Measurements from ENCODE around the gene NHEJ1.
A peak's percentile ranks its signal among the peaks of the same experiment; 100 is the strongest.

Gene NHEJ1

DNA sequence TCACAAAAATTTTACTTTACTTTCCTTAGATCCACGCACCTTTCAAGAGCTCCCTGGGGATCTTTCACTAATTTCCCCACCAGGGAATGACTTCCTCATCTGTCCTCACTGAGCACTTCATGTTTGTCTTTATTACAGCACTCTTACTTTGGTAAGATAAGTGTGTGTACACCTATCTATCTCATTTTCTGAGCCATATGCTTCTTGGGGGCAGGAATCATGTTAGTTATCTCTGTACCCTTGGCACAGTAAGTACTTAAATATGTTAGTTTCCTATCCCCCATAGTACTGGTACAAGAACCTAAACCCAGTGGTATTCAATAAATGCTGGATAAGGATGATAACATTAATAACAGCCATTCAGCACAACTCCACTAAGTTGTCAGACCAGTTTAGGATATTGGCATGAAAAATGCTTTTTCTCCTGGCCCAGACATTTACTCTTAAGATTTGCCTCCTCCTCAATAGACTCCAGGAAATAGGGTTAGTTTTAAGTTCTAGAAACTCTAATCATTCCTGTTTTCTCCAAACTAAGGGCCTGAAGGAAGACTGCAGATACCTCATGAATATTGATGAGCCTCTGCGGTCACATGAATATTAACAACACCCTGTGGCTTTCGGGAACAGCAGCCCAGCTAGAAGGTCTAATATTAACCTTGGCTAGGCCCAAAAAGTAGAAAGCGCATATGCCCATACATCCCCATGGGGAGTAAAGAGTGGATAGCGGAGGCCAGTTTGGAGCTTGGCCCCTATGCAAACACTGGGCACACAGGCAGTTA, 38.2 kb downstream of the NHEJ1 start:
- no peak for DNase-seq

DNA sequence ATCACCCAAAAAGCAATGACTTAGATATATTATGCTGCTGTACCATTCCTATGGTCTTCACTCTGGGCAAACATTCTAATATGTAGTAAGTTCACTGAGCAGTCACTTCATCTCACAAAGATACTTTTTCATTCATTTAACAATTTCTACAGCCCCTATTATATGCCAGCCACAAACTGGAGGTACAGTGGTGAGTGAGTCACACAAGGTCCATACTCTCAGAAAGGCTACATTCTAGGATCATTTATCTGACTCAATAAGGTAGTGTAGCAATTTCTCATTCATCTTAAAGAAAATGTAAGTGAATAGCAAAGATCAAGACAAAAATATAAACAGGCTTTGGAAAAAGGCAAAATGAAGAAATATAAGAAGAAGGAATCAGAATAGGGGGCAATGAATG, 40.5 kb downstream of the NHEJ1 start:
- no peak for DNase-seq

DNA sequence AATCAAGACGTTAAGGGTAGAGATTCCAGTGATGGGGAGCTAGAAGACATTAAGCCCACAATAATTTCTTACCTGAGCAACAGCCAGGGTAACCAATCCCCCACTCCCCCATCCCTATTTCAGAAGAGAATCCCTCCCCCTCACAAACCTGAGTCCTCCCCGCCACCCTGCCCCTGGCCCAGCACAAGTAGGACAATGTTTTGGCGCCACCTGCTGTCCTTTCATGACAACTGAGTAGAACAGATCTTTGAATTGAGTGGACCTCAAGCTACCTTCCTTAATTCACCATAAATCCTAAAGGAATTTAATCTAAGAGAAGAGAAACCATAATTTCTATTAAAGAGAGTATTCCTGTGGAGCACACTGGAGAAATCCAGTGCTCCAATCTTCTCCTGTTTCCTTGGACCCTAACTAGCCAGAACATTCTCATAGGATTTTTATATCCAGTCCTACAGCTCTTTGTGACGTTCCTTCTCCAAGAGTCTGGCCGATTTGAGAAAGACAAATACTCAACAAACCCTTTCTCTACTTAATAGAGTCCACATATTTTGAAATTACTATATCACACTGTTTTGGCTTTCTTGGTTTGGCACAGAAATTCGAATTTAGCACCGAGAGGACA, 41.1 kb downstream of the NHEJ1 start:
- peak; percentile 41 for DNase-seq

DNA sequence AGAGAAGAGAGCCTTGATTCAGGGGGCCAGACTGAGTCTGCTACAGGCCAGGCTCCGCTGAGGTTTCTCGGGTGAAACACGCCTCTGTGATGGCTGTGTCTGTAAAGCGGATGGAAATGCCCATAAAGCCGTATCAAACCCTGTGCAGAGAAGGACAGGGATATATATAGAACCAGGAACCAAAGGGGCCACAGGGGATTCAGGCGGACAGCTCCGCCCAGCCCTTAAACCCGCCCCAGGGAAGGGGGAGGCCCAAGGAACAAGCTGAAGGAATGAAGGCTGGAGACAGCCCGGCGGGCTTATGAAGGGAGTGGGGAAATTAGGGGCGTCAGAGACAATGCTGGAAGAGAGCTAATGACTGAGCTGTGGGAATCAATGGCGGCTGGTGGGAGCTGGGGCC, 42.1 kb downstream of the NHEJ1 start:
- no peak for DNase-seq

DNA sequence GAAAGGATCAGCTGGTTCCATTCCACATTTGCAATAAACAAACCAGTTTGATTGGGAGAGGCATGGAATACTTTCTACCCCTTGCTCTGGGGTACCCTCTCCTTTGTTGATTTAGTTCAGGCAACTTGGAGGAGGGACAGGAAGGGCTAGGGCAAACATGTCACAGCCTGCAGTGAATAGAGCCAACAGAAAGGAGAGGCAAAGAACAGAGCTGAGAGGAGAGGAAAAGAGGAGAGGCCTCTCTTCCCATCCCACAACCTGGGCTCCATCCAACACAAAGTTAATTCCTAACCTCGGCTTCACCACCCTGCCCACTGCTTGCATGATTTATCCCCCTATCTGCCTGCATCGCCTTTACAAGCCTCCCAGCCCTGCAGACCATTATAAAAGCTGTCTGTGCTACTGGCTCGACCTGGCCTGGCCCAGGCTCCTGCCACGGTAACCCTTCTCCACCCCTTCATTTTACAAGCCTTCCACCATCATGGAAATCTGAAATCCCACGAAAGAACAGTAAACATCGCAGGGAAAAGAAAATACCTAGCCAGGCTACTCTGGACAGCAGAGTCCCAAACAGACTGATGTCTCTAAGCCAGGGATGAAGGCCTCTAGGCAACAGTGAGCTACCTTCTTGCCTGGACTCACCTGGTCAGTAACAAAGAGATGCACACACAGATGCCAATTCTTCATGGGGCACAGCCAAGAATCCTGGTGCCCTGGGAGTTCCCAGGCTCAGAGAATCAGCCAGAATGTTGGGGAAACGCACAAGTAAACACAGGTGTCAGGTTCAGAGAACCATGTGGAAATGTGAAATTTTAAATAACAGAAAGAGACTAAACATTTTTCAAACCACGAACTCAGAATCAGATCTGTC, 43.6 kb downstream of the NHEJ1 start:
- DNase-seq = no peak

DNA sequence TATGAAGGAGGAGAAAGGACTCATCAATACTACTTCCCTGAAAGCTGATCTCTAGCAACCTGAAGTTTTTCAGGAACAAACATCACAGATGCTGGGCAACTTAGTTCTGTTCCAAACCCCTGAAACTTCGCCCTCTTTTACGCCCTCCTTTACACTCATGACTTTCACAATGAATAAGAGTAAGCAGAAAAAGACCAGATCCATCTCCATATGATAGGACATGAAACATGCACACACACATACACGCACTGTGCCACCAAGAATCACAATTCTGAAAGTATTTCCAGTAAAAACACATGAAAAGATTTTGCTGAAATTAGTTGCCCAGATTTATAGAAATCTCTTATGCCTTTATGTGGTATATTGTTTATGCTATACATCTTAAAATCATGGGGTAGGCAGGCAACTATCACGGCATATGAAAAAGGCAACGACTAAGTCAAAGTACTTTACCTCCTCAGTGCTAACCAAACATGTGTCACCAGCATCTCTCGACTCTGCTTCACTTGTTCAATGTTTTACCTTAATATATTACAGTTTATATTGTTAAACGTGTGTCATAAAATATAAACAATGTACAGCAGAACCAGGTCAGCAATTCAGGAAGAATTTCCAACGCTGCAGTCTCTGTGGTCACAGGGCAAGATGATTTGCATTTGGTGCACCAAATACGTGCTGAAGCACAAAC, 47.8 kb downstream of the NHEJ1 start:
- DNase-seq = no peak

DNA sequence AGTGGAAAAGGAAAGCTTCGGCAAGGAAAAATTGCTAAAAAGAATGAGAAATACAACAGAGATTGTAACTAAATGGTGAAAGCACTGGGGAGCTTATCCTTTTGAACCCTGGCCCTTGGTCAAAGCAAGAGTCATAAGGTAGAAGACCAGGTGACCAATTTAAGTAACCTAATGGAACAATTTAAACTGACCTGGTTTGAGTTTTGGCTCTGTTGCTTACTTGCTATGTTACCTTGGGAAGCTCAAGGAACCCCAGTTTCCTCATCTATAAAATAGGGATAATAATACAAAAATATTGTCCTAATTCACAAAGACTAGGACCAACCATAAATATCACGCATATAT, 48.6 kb downstream of the NHEJ1 start:
- no peak for DNase-seq

DNA sequence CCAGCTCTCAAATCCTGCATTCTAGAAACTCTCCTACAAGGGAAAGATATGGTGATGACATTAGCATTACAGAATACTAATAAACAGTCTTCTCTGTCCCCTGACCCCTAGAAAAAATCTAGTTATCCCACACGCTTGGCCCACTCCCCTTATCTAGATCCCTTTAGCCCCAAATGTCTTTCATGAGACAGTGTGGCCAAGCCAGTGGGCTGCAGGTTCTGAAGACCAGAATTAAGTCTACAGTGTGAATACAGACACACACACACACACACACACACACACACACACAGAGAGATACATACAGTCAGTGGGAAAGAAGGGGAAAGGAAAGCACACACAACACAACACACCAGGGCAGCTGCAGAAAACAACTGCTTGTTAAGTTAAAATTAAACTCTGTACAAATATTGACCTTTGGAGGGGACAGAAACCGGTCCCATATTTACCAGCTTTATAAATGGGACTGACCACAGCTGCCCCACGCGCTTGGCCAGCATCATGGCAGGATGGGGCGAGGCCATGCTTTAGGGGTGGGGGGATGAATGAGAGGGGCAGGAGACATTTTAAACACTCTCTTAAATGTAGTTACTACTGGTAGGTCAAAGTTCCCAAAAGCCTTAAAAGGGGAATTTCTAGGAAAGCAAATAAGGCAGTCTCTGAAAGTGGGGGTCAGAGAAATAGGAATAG, 49.1 kb downstream of the NHEJ1 start:
- no peak for DNase-seq

DNA sequence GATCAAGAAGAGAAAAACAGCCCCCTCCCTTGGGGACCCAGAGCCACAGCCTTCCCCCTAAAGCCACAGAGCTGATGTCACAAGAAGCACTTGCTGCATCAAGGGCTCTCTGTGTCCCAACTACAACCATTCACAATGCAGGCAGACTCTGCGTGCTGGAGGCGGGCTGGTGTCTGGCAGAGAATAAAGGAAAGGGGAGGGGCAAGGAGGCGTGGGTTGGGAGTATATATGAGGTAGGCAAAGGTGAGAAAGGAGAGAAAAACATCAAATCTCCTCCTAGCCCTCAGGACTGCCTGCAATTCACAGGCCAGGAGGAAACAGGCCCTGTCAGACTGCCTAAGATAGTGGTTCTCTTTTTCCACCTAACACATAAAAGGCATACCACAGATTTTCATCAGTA, 51.1 kb downstream of the NHEJ1 start:
- peak; percentile 49 for DNase-seq

DNA sequence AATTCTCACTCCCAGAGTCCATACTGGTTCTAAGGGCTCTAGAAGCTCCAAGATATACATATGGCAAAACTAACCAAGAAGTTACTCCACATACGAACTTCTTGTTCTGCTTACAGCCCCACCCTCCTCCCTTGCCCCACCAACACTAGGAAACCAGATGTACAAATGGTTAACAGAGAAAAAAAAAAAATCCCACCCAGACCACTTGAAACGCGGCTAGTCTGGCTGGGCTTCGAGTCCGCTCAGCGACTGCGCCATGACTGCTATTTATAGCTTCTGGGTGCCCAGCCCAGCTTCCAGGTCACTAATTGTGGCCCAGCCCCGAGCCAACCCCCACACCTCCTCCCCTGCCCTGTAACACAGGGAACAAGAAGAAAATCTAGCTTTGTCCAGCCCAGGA, 52.9 kb downstream of the NHEJ1 start:
- DNase-seq = no peak

DNA sequence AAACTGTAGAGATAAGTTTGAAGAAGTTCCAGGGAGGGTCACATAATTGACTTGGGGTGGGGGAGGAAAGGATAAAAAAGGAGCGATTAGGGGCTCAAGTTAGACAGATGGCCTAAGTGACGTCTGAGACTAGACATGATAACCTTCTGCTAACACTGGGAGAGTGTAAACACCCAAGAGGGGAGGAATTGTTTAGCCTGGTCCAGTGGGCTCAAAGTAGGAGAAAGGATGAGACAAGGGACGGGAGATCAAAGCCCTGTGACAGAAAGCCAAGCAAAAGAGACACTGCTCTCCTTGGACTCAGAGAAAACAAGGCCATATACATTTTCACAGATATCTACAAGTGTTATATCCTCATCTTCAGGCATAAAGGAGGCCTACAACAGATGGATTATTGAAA, 54.4 kb downstream of the NHEJ1 start:
- no peak for DNase-seq

DNA sequence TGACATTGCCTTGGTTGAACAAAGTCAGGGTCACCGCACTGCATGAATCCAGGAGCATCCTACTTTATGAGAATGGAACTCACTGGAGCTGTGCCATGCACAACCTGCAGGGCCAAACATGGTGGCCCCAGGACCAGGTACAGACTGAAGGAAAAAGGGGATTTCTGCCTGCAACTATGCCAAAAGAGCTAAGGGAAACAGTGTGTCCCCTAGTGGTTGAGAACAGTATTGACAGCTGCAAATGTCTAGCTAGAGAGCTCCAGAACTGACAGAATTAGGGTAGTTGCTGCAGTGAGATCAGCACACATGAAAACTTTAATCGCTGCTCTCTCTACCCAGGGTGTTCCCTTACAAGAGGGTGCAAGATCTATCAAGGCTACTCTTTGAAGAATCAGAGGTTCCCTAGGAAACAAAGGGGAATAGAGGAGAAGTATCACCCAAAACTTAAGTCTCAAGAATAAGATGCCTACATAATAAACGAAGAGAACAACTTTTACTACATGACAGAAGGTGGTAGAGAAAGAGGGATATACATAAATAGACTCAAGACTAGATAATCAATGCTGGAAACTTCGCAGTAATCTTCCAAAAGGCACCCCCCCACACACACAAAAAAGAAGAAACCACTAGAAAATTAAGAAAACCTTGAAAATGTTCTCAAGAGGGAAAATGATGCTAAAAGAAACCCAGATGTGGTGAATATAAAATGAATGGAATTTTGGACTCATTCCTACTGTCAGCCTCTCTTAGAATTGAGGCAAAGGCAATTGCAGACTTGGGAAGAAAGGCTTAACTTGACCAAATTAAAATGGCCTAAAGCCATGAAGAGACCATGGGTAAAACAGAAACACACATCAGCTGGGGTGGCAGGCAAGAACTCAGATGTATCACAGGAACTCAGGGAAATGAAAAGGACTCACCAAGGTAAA, 56.2 kb downstream of the NHEJ1 start:
- no peak for DNase-seq

DNA sequence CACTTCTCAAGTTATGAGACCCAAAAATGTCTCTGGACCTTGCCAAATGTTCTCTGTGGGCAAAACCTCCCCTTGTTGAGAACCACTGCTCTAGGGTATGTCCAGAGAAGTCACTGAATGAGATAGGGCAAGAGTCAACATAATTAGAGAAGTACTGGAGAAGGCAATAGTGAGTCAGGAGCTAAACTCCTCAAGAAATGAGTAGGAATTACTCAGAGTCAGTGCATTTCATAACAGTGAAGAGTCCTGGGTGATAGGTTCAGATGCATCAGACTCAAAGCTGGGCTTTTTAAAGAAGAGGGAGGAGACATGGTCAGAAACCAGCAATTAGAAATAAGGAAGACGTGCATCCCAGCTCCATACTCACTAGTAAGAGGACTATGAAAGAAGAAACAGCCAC, 61.3 kb downstream of the NHEJ1 start:
- no peak for DNase-seq

DNA sequence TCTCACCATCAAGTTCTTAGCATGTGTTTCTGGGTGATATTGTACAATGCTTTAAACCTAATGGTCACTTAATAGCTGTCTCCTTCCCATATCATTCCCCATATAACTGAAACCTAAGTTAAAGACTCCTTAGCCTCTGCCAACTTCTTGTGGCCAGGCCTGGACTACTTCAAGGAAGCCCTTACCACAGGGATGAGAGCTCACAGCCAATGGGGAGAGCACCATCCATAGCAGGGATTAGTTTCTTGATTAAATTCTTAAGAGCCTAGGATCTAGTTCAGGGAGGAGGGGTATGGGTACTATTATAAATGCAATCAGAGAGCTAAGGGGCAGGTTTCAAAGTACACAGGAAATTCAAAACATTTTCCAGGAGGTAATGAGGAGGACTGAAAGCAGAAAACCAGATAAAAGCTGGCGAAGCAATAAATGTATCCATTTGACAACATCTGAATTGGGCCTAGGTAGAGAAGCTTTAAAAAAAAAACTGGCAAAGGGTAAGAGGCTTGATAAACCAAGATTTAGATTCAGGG, 65.1 kb downstream of the NHEJ1 start:
- no peak for DNase-seq

DNA sequence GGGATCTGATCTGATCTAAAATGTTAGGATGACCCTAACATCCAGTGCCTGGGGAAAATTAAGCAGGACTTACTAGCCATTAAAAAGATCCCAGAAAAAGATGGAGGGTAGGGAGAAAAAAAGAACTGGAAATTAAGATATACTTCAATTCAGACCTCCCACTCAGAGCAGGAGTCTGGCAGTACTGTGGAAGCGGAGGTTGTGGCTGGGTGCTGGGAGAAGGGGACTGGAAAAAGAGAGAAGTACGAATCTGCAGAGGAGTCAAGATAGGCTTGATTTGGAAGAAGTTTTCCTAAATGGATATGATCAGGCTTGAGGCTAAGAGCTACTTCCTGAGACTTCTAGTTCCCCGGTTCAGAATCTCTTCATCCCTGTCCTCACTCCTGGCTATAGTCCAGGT, 66.4 kb downstream of the NHEJ1 start:
- no peak for DNase-seq

DNA sequence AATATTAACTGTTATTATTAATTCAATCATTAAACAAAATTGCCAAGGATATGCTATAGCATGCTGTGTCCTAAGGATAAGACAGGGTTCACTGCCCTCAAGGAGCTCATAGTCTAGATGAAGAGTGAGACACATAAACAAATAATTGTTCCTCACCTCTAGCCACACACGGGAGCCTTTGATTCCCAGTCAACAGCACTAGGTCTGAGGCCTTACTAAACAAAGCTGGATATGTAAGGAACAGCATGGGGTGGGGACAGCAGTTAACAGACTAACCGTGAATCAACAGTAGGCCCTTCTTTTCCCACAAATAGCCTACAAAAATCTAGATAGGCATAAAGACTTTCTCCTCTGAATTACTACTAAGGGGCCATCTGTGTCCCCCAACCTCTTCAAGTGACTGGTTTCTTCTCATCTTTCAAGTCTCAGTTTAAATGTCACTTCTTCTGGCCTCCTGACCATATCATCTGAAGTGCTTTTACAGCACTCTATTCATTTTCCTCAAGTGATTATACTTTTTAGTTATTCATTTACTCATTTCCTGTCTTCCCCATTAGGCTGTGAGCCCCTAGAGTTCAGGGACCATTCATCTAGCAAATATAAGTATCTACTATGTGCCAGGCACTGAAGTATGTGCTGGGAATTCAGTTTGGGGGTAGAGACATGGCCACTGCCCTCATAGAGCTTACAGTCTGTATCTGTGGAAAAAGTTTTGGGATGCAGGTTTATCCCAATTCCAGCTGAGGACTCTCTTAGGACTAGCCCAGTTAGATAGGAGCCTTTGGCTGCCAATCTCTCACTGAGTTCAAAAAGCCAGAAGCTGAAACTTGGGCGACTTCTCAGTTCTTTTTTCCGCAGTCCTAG, 69.9 kb downstream of the NHEJ1 start:
- no peak for DNase-seq

DNA sequence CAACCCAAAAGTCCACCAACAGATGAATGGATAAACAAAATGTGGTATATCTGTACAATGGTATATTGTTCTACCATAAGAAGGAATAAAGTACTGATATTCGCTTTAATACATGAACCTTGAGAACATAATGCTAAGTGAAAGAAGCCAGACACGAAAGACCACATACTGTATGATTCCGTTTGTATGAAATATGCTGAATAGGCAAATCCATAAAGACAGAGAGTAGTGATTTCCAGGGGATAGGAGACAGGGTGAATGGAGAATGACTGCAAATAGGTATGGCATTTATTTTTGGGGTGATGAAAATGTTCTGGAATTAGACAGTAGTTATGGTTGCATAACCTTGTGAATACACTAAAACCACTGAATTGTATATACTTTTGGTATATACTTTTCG, 71.3 kb downstream of the NHEJ1 start:
- DNase-seq = no peak

DNA sequence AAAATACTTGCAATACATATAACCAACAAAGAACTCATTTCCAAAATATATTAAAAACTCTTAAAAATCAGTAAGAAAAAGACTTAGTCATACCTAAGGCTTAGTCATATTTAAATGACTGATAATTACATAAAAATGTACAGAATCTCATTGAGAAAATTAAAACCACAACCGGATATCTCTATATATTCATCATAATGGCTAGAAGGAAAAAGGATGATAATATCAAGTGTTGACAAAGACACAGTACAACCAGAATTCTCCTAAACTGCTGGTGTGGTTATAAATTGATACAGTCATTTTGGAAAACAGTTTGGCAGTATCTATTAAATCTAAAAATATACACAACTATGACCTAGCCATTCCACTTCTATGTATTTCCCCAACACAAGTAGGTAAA, 72.8 kb downstream of the NHEJ1 start:
- DNase-seq = no peak

DNA sequence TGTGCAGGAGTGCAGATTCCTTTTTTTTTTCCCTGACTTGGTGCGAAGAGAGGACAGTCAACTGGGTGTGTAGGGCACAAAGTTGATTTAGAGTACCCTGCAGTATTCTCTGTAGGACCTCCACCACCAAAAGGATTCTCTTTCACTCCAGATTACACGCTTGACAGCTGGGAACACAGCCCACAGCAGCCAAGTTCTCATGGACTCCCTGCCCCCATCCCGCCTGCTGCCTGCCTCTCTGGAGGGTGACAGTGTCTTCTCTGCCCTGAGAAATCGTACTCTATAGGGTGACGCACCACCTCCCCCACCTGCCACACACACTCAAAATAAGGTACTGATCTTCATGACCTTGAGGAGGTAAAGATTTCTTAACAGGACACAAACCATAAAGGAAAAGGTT, 73.3 kb downstream of the NHEJ1 start:
- no peak for DNase-seq

DNA sequence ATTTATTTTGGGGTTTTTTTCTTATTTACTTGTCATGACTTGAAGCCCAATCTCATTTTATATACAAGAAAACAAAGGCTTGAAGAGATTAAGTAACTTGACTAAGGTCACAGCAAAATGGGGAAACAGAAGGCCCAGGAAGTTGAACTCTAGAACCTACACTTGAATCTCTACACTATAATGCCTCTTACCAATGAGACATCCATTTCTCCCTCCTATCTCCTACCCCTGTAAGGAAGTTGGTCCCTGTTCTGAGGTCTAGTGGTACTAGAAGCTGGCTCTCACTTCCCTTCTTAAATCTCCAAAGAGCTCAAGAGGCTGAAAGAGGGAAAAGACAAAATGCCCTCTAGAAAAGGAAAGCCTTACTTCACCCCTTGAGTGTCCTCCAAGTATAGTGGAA, 74.4 kb downstream of the NHEJ1 start:
- DNase-seq = no peak
